ENCODE results near the gene SHISAL2B.
"Not testable (repeated sequence)": the region's sequence is repeated elsewhere in the genome, so short reads cannot be mapped to it uniquely, and the experiment has no call there.

DNA sequence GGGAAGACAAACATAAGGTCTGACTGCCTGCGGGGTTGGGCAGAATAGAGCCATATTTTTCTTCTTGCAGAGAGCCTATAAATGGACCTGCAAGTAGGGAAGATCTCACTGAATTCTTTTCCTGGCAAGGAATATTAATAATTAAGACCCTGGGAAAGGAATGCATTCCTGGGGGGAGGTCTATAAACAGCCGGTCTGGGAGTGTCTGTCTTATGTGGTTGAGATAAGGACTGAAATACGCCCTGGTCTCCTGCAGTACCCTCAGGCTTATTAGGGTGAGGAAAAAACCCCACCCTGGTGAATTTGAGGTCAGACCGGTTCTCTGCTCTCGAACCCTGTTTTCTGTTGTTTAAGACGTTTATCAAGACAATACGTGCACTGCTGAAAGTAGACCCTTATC, 6.1 kb downstream of the SHISAL2B start:
- TF ChIP-seq POLR2A (IDR thresholded peaks at IDR 0.05): not testable (repeated sequence)
- TF ChIP-seq, protein P1, sequence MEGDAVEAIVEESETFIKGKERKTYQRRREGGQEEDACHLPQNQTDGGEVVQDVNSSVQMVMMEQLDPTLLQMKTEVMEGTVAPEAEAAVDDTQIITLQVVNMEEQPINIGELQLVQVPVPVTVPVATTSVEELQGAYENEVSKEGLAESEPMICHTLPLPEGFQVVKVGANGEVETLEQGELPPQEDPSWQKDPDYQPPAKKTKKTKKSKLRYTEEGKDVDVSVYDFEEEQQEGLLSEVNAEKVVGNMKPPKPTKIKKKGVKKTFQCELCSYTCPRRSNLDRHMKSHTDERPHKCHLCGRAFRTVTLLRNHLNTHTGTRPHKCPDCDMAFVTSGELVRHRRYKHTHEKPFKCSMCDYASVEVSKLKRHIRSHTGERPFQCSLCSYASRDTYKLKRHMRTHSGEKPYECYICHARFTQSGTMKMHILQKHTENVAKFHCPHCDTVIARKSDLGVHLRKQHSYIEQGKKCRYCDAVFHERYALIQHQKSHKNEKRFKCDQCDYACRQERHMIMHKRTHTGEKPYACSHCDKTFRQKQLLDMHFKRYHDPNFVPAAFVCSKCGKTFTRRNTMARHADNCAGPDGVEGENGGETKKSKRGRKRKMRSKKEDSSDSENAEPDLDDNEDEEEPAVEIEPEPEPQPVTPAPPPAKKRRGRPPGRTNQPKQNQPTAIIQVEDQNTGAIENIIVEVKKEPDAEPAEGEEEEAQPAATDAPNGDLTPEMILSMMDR (IDR thresholded peaks at IDR 0.05): not testable (repeated sequence)

Measured in uterus (tissue), 2 donors.